Fibroblast of peridontal ligament (primary cell): ENCODE measurements around the gene FAM124B.
A peak's percentile ranks its signal among the peaks of the same experiment; 100 is the strongest.

Experiments used
- DNase-seq: peaks from one replicate; pipeline ENCODE4 v3.0.0-alpha.2; 2010; ENCODE audit errors: extremely low read depth

The FAM124B gene, protein sequence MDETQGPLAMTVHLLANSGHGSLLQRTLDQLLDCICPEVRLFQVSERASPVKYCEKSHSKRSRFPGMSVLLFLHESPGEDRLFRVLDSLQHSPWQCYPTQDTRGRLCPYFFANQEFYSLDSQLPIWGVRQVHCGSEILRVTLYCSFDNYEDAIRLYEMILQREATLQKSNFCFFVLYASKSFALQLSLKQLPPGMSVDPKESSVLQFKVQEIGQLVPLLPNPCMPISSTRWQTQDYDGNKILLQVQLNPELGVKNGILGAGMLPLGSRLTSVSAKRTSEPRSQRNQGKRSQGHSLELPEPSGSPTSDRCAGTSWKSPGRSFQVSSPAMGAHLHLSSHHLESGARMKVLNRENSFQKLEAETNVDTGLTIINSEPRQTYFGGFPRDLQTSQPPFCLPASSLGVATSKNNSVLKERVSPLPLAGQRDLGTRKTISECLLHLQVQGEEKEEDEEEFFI

DNA sequence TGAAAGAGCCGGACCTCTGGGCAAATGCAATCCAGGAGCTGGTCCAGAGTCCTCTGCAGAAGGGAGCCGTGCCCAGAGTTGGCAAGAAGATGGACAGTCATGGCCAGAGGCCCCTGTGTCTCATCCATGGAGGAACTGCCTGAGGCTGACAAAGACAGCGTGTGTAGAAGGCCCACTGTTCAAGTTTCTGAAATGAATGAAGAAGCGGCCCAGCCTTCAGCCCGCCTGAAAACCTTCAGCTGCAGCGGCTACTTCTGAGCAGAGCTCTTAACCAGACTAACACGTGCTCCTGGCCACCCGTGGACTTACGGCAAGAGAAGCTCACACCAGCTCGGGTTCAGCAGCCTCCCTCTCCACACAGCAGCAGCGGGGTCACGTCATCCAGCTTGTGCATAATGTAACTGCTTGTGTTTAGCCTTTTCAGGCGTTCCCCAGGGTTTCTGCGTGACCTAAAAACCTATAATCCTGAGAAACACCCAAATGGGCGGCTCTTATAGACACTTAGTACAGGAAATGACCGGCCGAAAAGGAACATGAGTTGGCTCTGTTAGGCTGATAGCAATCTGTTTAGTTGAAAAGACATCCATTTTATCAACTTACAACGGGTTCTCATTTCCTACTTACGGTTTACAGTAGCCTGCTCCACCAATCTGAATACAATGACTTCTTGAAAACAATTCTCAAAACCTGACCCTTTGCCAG is at the start of gene FAM124B:
FAM124B (minus strand) TSS at position 467 of the 702 bp plus-strand sequence; CDS start at position 128, 339 bp downstream.
- no peak for DNase-seq

DNA sequence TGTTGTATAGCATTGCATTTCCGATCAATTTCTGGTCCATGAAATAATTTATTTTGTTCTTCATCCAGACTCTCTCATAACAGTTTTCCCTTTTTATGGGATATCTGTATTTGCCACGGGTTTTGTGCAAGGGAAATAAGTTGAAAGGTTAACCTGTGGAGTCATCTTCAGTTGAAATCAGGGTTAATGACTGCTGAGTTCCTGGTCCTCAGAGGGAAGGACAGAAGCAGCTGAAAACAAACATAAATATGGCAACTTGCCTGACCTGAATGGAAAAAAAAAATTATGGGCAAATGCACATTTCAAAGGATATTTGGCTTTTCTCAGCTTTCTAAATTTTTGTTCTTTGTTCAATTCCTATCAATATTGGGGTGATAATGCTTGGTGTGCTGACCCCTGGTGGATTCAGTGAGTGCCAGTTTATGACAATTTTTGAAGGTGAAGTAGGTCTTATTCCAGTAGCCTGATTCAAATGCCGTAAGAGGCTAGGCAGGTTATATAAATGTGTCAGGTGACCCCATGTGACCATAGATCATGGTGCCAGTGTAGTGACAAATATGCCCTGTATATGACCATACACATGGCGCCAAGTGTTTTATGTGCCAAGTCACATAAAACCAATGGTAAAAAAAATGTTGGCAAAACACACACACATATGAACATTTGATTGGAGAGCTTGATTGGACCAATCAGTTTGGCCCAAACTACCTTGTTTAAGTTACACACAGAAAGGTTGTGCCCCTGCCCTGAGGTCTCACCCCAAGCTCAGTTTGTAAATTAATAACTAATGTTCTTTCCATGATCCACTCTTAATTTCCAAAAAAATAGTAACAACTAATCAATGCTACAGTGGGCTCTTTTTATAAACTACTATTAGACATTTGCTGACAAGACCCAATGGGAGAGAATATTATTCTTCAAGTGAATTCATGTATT is 47.6 kb upstream of the FAM124B start:
- DNase-seq = peak; percentile 25

DNA sequence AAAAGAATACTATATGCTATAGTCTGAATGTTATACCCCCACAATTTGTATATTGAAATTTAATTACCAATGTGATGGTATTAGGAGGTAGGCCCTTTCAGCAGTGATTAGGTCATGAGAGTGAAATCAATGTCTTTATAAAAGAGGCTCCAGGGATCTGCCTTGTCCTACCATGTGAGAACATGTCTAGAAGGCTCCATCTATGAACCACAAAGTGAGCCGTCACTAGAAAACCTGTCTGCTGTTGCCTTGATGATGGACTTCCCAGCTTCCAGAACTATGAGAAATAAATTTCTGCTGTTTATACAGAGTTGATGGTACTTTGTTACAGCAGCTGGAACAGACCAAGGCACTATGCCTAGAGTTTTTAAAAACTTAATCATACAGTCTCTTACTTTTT is 46.3 kb upstream of the FAM124B start:
- no peak for DNase-seq

DNA sequence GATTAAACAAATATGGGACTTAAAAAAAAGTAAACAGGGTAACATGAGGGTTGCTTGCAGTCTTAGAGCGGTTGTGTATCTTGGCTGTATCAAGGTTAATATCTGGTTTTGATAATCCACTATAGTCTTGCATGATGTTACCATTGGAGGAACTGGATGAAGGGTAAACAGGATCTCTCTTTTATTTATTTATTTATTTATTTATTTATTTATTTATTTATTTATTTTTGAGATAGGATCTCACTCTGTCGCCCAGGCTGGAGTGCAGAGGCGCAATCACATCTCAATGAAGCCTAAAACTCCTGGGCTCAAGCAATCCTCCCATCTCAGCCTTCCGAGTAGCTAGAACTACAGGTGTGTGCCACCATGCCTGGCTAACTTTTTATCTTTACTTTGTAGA is 42.9 kb upstream of the FAM124B start:
- DNase-seq = no peak

DNA sequence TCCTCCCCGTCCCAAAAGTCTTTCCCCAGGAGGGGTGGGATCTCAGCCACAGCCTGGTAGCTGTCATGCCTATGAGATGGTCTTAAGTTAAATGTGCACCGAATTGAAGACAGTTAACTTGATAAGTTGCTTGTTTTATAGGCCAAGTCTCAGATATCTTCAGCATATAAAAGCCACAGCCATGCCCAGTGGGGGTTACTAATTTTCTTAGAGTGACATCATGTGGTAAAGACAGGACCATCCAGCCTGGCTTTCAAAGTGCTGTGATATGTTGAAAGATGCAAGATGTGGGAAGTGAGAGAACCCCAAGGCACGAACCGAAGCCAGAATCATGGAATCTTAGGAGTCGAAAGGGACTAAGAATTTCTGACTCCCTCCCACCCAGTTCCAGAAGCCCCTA is 42.1 kb upstream of the FAM124B start:
- DNase-seq = no peak

DNA sequence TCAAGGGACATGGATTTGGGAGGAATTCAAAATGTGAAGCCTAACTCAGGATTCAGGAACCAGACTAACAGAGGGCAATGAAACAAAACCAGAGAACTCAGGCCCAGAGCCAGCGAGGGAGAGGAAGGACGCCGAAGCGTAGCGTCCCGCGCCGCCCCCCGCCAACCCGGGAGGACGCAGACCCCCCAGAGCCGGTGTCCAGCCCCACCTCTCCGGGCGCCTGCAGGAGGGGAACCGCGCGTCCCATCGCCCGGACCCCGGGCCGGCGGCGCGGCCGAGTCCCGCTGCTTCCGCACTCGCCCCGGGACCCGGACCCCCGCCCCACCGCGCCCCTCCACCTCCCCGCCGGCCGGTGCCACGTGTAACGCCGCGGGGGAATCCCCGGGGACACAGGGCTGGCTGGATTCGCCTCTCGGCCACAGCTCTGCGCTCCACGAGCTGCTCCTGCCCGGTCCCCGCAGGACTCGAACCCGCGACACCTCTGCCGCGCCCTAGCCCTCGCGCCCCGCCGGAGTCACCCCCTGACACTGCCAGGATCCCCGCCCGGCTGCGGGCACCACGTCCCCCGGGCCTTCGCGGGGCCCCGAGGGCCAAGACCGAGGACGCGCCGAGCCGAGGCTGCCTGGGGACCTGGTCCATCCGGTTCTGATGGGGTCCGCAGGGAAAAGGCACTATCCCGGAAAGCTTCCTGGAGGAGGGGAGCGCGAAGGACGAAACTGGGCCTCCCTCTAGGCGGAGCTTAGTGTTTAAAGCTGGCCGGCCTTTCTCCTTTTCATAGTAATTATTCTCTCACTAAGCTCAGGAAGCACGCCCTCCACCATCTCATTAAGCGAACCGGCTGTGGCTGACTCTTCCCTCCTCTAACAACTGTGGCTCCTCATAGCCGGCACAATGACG is 40.4 kb upstream of the FAM124B start:
- DNase-seq = peak; percentile 20

DNA sequence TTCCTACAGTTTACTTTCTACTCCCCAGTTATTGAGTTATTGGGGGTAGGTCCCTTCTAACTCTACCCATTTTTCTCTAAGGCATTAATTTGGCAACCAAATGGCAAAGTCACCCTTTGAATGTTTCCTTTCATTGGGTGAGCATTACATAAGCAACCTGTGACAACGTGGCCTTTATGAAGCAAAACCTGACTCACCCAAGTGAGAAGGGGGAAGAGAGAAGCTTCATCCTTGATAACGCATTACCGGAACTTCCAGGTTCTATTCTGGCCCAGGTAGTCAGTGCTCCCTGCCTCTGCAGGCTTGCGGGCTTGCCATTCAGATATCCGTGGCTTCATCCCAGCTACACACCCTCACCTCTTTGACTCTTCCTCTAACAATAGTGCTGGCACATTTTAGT is 39.1 kb upstream of the FAM124B start:
- DNase-seq = no peak

DNA sequence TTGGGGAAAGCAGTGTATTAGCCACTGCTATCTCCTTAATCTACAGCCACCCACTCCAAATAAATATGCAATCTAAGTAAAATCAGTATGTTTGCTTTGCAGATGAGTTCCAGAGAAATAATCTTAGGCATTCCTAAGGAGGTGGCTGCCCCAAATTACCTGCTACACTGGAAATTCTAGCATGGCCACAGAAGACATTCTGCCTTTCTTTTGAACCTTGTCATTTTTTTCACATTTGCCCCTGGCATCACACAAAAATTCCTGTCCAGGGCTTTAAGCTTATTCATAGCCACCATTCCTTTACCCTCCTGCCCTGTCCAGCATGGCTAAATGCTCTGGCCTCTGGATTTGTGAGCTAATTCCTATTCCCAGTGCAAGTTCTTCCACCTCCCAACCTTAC is 36.8 kb upstream of the FAM124B start:
- DNase-seq = no peak

DNA sequence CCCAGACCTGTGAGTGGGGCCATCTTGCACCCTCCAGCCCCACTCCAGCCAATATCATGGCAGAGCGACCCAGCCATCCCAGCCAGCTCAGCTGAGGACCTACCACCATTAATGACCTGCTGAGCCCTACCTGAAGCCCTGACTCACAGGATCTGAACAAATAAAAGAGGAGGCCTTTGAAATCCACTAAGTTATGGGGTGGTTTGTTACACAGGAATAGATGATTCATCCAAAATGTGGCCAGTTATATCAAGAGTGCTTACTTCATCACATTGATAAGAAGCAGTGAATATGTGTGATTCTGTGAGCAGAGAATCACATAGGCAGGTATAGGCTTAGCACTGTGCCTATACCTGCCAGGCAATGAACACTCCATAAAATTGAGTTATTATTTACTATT is 34.7 kb upstream of the FAM124B start:
- no peak for DNase-seq

DNA sequence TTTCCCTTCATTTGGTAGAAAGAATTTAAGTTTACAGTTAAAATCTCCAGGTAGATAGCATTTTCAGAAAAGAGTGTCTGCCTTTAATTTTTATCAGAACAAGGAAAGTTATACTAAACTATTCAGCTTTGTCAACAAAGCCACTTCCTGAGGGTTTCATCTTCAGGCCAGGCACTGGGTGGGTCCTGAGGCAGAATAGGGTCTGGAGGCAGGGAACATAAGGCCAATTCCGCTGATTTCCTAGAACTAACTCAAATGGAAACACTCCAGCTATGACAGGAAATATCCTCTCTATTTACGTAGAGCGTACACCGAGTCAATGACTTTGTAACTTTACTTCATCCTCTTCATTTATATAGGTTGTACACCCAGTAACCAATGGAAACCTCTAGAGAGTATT is 32.7 kb upstream of the FAM124B start:
- no peak for DNase-seq

DNA sequence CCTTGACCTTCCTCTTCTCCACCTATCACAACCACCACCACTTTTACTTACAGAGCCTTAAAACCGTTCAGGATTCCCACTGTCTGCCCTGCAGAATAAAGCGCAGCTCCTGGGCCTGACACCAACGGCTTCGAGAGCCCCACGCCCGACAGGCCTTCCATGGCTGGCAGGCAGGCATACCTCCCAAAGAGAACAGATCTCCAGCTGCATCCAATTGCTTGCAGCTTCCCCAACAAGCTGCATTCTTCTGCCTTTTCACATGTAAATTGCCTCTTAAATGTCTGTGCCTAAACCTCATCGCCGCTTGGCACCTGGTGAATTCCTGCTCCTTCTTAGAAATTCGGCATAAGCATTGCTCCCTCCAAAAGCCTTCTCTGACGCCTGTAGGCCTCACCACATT is 31.5 kb upstream of the FAM124B start:
- DNase-seq = no peak

DNA sequence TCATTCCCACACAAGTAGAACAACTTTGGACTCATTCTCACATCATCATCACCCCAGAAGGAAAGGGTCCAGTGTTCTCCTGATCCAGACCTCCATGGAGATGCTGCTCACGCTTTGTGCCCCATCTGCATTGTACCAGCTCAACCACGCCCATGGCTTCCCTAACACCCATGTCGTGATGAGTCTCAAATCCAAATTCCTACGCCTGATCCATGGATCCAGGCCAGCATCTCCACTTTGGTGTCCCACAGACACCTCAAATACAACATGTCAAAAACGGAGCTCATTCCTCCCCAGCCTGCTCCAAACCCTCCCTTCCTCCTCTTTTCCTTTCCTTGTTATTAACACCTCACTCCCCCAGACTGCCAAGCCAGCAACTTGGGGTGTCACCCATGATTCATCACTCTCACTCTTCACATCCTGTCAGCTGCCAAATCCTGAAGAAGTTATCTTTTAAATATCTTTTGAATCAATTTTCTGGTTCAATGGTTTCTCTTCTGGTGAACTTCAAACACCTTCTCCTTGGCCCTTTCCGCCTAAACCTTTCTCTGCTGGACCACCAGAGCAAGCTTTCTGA is 30.2 kb upstream of the FAM124B start:
- no peak for DNase-seq

DNA sequence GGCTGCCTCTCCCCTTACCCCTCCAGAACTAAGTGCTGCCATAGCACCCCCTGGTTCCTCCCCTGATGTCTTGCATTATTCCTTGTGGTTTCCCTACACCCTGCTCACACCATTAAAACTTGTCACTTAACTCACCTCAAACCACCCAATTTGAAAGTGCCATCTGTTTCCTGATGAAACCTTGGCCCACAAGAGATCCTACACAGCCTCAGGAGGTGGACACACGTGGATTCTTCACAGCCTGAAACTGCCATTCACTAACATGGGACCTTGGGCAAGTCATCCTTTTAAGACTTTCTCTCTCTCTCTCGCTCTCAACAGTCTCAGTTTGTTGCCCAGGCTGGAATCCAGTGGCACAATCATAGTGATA is 27.5 kb upstream of the FAM124B start:
- DNase-seq = no peak

DNA sequence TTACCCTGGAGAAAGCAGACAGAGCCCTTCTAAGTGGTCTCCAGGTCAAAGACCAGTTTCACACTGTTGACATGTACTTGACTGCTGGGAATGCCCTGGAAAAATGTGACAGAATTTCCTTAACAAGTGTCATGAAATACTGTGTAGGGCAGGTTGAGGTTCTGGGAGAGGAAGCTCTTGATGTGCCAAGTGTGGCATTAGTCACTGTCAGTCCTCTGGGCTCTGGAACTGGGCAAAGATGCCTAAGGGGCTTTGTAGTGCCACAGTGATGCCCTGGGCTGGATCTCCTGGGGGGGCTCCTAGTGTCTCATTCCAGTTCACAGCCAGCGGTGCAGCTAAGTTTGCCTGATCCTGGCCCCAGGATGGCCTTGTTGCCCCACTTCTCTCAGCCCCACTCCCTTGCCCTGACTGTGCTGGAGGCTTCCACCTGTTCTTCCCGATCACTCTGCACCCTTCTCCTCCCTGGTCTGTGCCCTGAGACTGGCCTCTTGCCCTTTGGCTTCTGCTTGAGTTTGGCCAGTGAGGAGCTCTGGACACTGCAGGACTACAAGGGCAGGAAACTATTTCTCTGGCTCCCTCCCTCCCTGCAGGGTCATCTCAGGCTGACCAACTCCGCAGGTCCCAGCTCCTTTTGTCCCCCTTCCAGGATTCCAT is 27.0 kb upstream of the FAM124B start:
- no peak for DNase-seq

DNA sequence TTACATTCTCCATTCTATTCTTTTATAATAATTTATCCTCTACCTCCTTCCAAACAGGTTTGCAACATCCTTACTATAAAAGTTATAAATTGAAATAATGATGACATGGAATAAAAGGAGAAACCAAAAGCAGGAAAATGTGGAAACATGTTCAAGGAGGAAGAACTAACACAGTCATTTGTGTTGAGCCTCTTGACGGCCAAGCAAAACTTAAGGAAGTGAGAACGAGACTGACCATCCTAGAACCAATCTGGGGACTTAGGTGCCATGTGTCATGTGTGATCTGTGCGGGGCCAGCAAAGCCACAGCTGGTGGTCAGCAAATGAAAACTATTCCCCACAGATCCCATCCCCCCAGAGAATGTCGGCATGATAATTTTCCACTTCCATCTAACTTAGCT is 25.6 kb upstream of the FAM124B start:
- no peak for DNase-seq

DNA sequence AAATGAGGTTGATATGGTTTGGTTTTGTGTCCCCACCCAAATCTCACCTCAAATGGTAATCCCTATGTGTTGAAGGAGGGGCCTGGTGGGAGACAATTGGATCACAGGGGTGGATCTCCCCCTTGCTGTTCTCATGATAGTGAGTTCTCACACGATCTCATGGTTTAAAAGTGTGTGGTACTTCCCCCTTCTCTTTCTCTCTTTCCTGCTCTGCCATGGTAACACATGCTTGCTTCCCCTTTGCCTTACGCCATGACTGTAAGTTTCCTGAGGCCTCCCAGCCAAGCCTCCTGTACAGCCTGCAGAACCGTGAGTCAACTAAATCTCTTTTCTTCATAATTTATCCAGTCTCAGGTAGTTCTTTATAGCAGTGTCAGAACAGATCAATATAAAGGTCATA is 24.7 kb upstream of the FAM124B start:
- no peak for DNase-seq

DNA sequence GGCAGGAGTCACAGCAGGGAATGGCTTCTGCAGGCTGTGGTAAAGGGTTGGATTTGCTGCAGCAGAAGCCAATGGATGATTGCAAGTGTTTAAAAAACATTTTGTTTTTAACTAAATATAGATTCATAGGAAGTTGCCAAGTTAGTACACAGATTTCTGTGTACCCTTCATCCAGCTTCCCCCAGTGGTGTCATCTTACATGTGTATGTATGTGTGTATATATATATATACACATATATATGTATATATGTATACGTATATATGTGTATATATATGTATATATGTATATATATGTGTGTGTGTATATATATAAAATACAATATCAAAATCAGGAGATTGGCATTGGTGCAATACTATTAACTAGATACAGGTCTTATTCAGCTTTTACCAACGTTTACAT is 19.2 kb upstream of the FAM124B start:
- DNase-seq = no peak

DNA sequence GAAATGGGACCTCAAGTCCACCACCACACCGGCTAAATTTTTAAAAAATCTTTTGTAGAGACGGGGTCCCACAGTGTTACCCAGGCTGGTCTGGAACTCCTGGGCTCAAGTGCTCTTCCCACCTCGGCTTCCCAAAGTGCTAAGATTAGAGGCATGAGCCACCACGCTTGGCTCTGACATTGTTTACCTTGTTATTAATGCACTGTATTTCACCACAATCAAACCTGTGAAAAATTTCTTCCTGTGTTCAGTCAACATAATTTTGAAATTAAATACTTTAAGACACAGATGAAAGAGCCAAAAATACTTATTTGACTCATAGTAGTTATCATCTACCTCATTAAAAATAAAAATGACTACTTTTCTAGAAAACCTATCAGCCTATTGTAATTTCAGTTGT is 16.0 kb upstream of the FAM124B start:
- no peak for DNase-seq

DNA sequence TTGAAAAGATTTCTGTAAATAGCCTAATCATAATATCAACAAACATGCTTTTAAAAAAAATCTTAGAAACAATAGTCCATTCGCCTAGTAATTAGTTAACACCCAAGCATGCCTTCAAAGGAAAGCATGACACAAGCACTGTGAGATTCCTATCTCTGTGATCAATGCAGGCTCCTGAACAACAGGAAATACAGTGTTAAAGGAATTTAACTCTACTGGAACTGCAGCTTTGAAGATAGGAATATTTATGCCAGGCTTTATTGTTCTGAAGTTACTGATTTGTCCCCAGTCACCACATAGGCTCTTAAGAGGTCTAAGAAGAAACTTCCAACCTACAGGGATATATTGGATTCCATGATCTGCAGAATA is 15.4 kb upstream of the FAM124B start:
- DNase-seq = no peak

DNA sequence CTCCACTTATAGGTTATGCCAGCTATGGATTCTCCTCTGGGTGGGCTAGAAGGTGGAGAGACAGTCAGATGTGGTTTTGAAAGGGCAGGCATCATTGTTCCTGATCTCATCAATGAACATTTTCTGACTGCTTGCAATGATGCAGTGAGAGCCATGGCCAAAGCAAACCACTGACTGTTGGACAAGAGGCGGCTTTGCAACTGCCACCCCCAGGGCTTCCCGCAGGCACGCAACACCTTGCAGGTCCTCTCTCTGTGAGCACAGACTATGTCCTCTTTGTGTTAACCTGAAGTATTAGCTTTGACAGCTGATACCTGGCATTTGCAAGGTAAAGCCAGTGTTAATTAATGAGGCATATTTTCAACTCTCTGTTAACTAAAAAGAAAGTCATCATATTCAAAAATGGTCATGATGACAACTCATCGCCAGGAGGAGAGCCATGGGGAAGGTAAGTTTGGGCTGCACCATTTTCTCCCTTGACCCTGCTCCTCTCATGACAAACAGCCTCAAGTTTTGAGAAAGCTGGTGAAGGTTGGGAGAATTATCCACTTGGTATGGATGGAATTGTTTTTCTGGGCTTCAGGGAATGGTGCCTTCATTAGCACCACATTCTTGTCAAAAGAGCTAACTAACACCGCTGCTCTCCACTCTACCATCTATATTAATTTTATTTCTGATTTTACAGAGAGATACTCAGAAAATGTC is 14.9 kb upstream of the FAM124B start:
- no peak for DNase-seq
